Smooth muscle cell (in vitro differentiated cells): ENCODE measurements around the gene CACNA1C. TPM values are rescaled to one million over a fixed set of nuclear protein-coding genes. Genes with fewer than 3 reads are reported as not detected.
"Not testable (repeated sequence)": the region's sequence is repeated elsewhere in the genome, so short reads cannot be mapped to it uniquely, and the experiment has no call there.

ENCODE experiments used
- DNase-seq: peaks from one replicate; lab custom pipeline; 2025; ENCODE audit not compliant: unreplicated experiment; lab: John Stamatoyannopoulos, UW
- H2AFZ ChIP-seq: fragments of 200-600 bp; sonication (generic); 2 replicates; pipeline ENCODE4 v1.6.0; 2016; ENCODE audit warnings: antibody characterized with exemption, low read depth, mild to moderate bottlenecking
- H3F3A ChIP-seq: fragments of 200-600 bp; sonication (generic); 2 replicates; pipeline ENCODE4 v1.6.0; 2017; ENCODE audit warnings: antibody characterized with exemption, low read depth
- H3K27ac ChIP-seq: fragments of 200-600 bp; sonication (generic); 2 replicates; pipeline ENCODE4 v1.5.1; 2016; ENCODE audit warnings: low read depth, mild to moderate bottlenecking
- H3K27me3 ChIP-seq: fragments of 200-600 bp; sonication (generic); 2 replicates; pipeline ENCODE4 v1.6.1; 2016; ENCODE audit warnings: low read depth, mild to moderate bottlenecking
- H3K36me3 ChIP-seq: fragments of 200-600 bp; sonication (generic); 2 replicates; pipeline ENCODE4 v1.5.1; 2016; ENCODE audit warnings: low read depth
- H3K4me1 ChIP-seq: fragments of 200-600 bp; sonication (generic); 2 replicates; pipeline ENCODE4 v1.5.1; 2016; ENCODE audit warnings: low read depth
- H3K4me2 ChIP-seq: fragments of 200-600 bp; sonication (generic); 2 replicates; pipeline ENCODE4 v1.6.0; 2016; ENCODE audit warnings: mild to moderate bottlenecking
- H3K4me3 ChIP-seq: fragments of 200-600 bp; sonication (generic); 2 replicates; pipeline ENCODE4 v1.5.1; 2016; ENCODE audit warnings: mild to moderate bottlenecking
- H3K79me2 ChIP-seq: fragments of 200-600 bp; sonication (generic); 2 replicates; pipeline ENCODE4 v1.6.0; 2016; ENCODE audit warnings: low read depth, mild to moderate bottlenecking
- H3K9ac ChIP-seq: fragments of 200-600 bp; sonication (generic); 2 replicates; pipeline ENCODE4 v1.6.0; 2016; ENCODE audit warnings: low read depth
- H3K9me3 ChIP-seq: fragments of 200-600 bp; sonication (generic); replicated peaks from 2 replicates; pipeline ENCODE4 v1.5.1; 2016; ENCODE audit warnings: low read depth
- H4K20me1 ChIP-seq: fragments of 200-600 bp; sonication (generic); 2 replicates; pipeline ENCODE4 v1.6.0; 2016; ENCODE audit warnings: low read depth
- CTCF ChIP-seq: fragments of 200-600 bp; sonication (generic); IDR thresholded peaks from 2 replicates; pipeline ENCODE4 v1.5.1; 2017; ENCODE audit warnings: borderline replicate concordance, mild to moderate bottlenecking, antibody characterized with exemption; ENCODE audit not compliant: insufficient read depth, poor library complexity, severe bottlenecking
- WGBS: methylation state at CpG from one replicate; pipeline ENCODE4 v1.1.7; 2016; ENCODE audit warnings: low lambda C conversion rate; 5-methylcytosine and 5-hydroxymethylcytosine counted together
- polyA plus RNA-seq: library from polyadenylated mRNA; unstranded; fragments of >200 nt; fragmentation: Nextera tagmentation; extraction: Ambion mirVana; gene quantifications from 2 replicates; pipeline ENCODE4 v1.2.1, GENCODE V29; 2016
- total RNA-seq: library from RNA; depleted of rRNA; stranded (reverse); fragments of >200 nt; gene quantifications from 2 replicates; pipeline ENCODE4 v1.2.3, GENCODE V29; 2014

Gene CACNA1C
- total and polyA plus RNA-seq, 2 experiments from 2014 or later, result 1.6 to 4.5 TPM

GRCh38 chr12:2683283-2684025, 630.7 kb downstream of the CACNA1C start:
- WGBS, result 59% methylated on average over 12 of the region's 12 CpGs
- H3K9ac ChIP-seq, result no peak overlapping the region
- no peaks in the 10 kb centered on the region for H3K4me1 ChIP-seq
- no peak overlapping the region for H2AFZ ChIP-seq
- H3K27ac ChIP-seq, result no peak overlapping the region
- no peak overlapping the region for H3K4me2 ChIP-seq
- no peak for DNase-seq
- TF ChIP-seq CTCF, result no peak
- H3K9me3 ChIP-seq, result no peaks in the 10 kb centered on the region
- H3F3A ChIP-seq, result no peaks in the 10 kb centered on the region
- H3K36me3 ChIP-seq, result no peaks in the 10 kb centered on the region
- H3K79me2 ChIP-seq, result no peaks in the 10 kb centered on the region
- no peaks in the 10 kb centered on the region for H4K20me1 ChIP-seq
- H3K4me3 ChIP-seq, result no peak overlapping the region
- H3K27me3 ChIP-seq, result no peaks in the 10 kb centered on the region

DNA sequence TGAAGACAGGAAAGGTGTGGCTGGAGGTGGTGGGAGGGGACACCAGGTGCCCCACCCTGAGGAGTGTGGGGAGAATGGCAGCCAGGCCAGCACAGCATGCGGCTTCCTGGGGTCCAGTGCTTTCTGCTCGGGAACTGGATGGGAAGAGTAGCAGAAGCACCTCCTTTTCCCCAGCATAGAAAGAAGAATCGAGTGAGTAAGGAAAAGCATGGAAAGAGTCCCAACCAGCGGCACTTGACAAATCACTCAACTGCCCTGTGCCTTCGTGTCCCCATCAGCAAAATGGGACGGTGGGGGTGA, 631.2 kb downstream of the CACNA1C start:
- not testable (repeated sequence) for H4K20me1 ChIP-seq, H3K4me2 ChIP-seq, H3K79me2 ChIP-seq, H3K9ac ChIP-seq, DNase-seq, H3K4me1 ChIP-seq, H2AFZ ChIP-seq, H3K27ac ChIP-seq, H3K9me3 ChIP-seq, H3K36me3 ChIP-seq, H3F3A ChIP-seq, H3K27me3 ChIP-seq, H3K4me3 ChIP-seq
- WGBS, result 74% methylated on average over 6 of the region's 6 CpGs

DNA sequence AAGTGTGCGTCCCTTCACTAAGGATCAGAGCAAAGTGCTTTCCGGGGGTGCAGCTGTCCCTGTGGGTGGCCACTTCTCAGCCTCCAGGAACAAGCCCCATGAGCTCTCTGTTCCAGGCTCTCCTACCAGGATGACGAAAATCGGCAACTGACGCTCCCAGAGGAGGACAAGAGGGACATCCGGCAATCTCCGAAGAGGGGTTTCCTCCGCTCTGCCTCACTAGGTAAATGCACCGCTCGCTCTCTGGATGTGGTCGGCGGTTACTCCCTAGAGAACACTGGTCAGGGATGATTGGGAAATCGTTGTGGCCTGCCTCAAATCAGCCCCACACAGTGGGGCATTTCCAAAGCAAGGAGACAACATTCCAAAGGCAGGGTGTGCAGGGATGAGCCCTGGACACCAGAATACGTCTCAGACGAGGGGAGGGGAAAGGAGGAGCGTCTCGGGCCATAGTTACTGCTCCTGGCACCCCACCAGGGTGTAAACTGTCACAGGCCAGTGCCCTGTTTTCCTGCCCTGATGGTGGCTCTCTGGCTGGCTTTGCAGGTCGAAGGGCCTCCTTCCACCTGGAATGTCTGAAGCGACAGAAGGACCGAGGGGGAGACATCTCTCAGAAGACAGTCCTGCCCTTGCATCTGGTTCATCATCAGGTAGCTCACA, 633.0 kb downstream of the CACNA1C start:
- H3K27ac ChIP-seq, H3K79me2 ChIP-seq, H3K9ac ChIP-seq, H2AFZ ChIP-seq, DNase-seq, H3K36me3 ChIP-seq, H3K4me2 ChIP-seq, H4K20me1 ChIP-seq, H3K9me3 ChIP-seq, H3K4me1 ChIP-seq, H3F3A ChIP-seq, H3K27me3 ChIP-seq, H3K4me3 ChIP-seq: not testable (repeated sequence)
- 93% methylated on average over 20 of the region's 20 CpGs for WGBS

GRCh38 chr12:2686280-2686646, 633.5 kb downstream of the CACNA1C start:
- Histone ChIP-seq H3F3A (no peaks in the 10 kb centered on the region), H3K4me1 (no peaks in the 10 kb centered on the region), H3K9me3 (no peaks in the 10 kb centered on the region), H2AFZ (no peak overlapping the region), H3K27me3 (no peaks in the 10 kb centered on the region), H3K36me3 (no peaks in the 10 kb centered on the region), H3K4me3 (no peak overlapping the region), H3K27ac (no peak overlapping the region), H3K79me2 (no peaks in the 10 kb centered on the region), H4K20me1 (no peaks in the 10 kb centered on the region), H3K4me2 (no peak overlapping the region), H3K9ac (no peak overlapping the region)
- no peak for TF ChIP-seq CTCF
- no peak for DNase-seq
- 93% methylated on average over 5 of the region's 5 CpGs for WGBS
